ENCODE results near the gene OPCML. TPM values are rescaled to one million over a fixed set of nuclear protein-coding genes. Genes with fewer than 3 reads are reported as not detected.
A peak's percentile ranks its signal among the peaks of the same experiment; 100 is the strongest.

The OPCML gene
- total RNA-seq, 1 experiment from 2014 or later, result 0.21 TPM

GRCh38 chr11:132969892-132970291, 562.4 kb downstream of the OPCML start:
- no peak overlapping the region for H3K4me3 ChIP-seq (ENCODE audit: insufficient read depth, low read depth, low read length)
- no peaks in the 10 kb centered on the region for H3K36me3 ChIP-seq (replicated peaks; ENCODE audit: control insufficient read depth, insufficient read depth, low read length)
- H3K27me3 ChIP-seq (ENCODE audit: control insufficient read depth, insufficient read depth, low read length), result no peaks in the 10 kb centered on the region
- no peak for DNase-seq

- no peak for DNase-seq
- Histone ChIP-seq H3K4me3 (ENCODE audit: insufficient read depth, low read depth, low read length) (no peak overlapping the region), H3K27me3 (ENCODE audit: control insufficient read depth, insufficient read depth, low read length) (no peaks in the 10 kb centered on the region; the same call in 1 of the 2 replicates), H3K36me3 (replicated peaks; ENCODE audit: control insufficient read depth, insufficient read depth, low read length) (no peaks in the 10 kb centered on the region)
These were observed 570.3 kb downstream of the OPCML start for GRCh38 chr11:132962041-132962440.

DNA sequence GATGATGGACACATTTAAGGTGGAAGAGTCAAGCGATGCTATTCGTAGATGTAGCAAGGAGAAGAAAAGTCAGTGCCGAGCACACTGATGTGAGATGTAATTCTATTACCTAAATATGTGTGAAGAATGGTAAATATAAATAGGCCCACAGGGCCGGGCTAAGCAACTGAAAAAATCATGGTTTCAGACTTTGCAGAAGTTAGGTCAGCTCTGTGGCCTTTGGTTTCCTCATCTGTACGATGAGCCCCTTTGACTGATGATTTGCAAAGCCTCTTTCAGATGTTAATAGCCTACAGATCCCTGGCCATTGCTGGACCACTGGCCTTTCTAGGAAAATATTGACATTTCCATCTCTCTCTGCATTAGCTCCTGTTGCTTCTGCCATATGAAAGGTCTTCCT, 570.8 kb downstream of the OPCML start:
- H3K36me3 ChIP-seq (replicated peaks; ENCODE audit: control insufficient read depth, insufficient read depth, low read length), result no peaks in the 10 kb centered on the region
- H3K4me3 ChIP-seq (ENCODE audit: insufficient read depth, low read depth, low read length), result no peak overlapping the region
- H3K27me3 ChIP-seq (ENCODE audit: control insufficient read depth, insufficient read depth, low read length), result no peaks in the 10 kb centered on the region; the same call in 1 of the 2 replicates
- DNase-seq, result no peak

GRCh38 chr11:132960273-132961078, 571.8 kb downstream of the OPCML start:
- Histone ChIP-seq H3K27me3 (ENCODE audit: control insufficient read depth, insufficient read depth, low read length) (no peaks in the 10 kb centered on the region; the same call in 1 of the 2 replicates), H3K36me3 (replicated peaks; ENCODE audit: control insufficient read depth, insufficient read depth, low read length) (no peaks in the 10 kb centered on the region), H3K4me3 (ENCODE audit: insufficient read depth, low read depth, low read length) (no peak overlapping the region)
- DNase-seq, result no peak

DNA sequence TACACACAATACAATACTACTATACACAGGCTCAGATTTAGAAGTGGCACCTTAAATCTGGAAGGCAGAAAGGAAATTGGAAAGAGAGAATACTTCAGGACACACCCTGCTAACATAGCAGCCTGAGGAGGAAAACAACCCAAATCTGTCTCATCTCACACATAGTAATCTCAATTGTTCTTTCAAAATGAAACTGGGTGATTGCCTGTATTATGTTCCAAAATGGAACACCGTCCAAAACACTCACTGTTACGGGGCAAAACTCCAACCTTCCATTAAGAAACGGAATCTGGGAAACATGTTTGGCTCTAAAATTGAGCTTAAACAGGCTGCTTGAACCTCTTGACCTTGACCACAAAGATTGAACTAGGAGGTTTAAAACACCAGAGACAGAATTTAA, 572.6 kb downstream of the OPCML start:
- no peak overlapping the region for H3K4me3 ChIP-seq (ENCODE audit: insufficient read depth, low read depth, low read length)
- H3K27me3 ChIP-seq (ENCODE audit: control insufficient read depth, insufficient read depth, low read length), result no peaks in the 10 kb centered on the region; the same call in 1 of the 2 replicates
- DNase-seq, result no peak
- no peaks in the 10 kb centered on the region for H3K36me3 ChIP-seq (replicated peaks; ENCODE audit: control insufficient read depth, insufficient read depth, low read length)

GRCh38 chr11:132957881-132958280, 574.4 kb downstream of the OPCML start:
- H3K36me3 ChIP-seq (replicated peaks; ENCODE audit: control insufficient read depth, insufficient read depth, low read length), result no peaks in the 10 kb centered on the region
- H3K27me3 ChIP-seq (ENCODE audit: control insufficient read depth, insufficient read depth, low read length), result no peaks in the 10 kb centered on the region
- DNase-seq, result no peak
- no peak overlapping the region for H3K4me3 ChIP-seq (ENCODE audit: insufficient read depth, low read depth, low read length)

DNA sequence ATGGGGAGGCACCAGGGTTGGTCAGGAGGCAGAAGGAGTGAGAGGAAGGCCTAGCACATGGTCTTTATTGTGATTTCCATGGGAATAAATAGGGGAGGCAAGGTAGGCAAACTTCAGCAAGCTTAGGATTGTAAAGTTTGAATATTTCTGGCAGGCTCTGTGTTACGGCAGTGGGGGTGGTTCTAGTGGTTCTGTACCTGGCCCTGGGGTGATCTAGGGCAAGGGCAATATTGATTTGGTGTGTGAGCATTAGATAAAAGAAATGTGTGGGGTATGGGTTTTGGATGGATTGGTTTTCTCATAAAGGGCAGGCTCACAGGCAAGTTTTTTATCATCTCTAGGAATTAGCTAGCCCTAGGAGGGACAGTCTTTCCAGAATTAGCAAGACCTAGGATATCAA, 584.0 kb downstream of the OPCML start:
- no peak for DNase-seq
- no peaks in the 10 kb centered on the region for H3K36me3 ChIP-seq (replicated peaks; ENCODE audit: control insufficient read depth, insufficient read depth, low read length)
- no peak overlapping the region for H3K4me3 ChIP-seq (ENCODE audit: insufficient read depth, low read depth, low read length)
- H3K27me3 ChIP-seq (ENCODE audit: control insufficient read depth, insufficient read depth, low read length), result peaks cover 16% of the 10 kb centered on the region

GRCh38 chr11:132944569-132944944, 587.7 kb downstream of the OPCML start:
- H3K36me3 ChIP-seq (replicated peaks; ENCODE audit: control insufficient read depth, insufficient read depth, low read length), result no peaks in the 10 kb centered on the region
- H3K27me3 ChIP-seq (ENCODE audit: control insufficient read depth, insufficient read depth, low read length), result peaks cover 24% of the 10 kb centered on the region
- peak overlapping the region; percentile 67 for H3K4me3 ChIP-seq (ENCODE audit: insufficient read depth, low read depth, low read length)
- DNase-seq, result peak; percentile 52

DNA sequence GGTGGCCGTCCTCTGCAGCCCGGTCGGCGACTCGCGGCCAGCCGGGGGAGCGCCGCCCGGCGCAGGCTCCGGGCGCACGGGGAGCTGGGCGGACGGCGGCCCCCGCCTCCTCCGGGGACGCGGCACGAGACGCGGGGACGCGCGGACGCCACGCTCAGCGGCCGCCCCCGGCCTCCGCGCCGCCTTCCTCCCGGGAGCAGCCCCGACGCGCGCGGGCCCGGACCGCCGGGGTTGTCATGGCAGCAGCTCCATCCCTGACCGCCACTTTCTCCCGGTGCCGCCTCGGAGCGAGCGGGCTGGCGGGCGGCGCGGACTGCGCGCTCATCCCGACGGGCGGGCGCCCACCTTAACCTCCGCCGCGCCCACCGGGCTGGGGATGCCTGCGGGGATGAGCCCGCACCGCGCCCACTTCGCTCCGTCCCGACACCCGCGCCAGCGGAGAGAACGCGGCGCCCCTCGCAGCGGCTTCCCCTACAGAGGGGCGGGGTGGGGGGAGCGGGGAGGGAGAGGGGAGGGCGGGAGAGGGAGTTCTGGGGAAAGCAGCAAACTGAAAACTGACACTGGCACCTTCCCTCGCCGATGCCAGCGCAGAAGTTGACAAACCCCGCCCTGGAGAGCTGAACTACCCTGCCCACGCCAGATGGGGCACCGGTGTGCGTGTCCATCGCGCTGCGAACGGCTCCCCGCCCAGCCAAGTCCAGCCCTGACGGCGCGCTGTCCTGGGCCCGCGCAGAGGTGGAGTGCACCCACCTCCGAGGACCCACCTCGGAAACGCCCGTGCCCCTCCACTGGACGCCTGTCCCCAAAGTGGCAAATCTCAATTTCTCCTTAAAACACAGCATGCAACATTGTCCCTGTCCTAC, 588.4 kb downstream of the OPCML start:
- H3K36me3 ChIP-seq (replicated peaks; ENCODE audit: control insufficient read depth, insufficient read depth, low read length), result no peaks in the 10 kb centered on the region
- peak overlapping the region; percentile 67 for H3K4me3 ChIP-seq (ENCODE audit: insufficient read depth, low read depth, low read length)
- H3K27me3 ChIP-seq (ENCODE audit: control insufficient read depth, insufficient read depth, low read length), result peaks cover 24% of the 10 kb centered on the region
- DNase-seq, result peak; percentile 81

DNA sequence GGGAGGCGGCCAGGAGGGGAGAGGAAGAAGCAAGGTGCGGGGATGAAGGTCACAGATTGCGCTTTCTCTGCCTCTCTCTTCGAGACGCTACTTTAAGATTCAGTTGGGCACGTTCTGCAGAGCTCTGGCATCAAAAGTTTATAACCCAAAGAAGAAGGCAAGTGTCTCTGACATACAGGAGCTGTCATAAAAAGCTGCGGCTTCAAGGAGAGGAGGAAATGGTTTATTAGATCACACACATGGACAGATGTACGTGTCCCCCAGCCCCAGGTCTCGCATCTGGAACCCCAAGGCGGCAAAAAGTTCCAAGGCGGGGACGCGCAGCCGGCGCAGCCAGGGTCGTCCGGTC, 589.0 kb downstream of the OPCML start:
- peak overlapping the region; percentile 67 for H3K4me3 ChIP-seq (ENCODE audit: insufficient read depth, low read depth, low read length)
- no peak for DNase-seq
- H3K27me3 ChIP-seq (ENCODE audit: control insufficient read depth, insufficient read depth, low read length), result peaks cover 24% of the 10 kb centered on the region
- H3K36me3 ChIP-seq (replicated peaks; ENCODE audit: control insufficient read depth, insufficient read depth, low read length), result no peaks in the 10 kb centered on the region

DNA sequence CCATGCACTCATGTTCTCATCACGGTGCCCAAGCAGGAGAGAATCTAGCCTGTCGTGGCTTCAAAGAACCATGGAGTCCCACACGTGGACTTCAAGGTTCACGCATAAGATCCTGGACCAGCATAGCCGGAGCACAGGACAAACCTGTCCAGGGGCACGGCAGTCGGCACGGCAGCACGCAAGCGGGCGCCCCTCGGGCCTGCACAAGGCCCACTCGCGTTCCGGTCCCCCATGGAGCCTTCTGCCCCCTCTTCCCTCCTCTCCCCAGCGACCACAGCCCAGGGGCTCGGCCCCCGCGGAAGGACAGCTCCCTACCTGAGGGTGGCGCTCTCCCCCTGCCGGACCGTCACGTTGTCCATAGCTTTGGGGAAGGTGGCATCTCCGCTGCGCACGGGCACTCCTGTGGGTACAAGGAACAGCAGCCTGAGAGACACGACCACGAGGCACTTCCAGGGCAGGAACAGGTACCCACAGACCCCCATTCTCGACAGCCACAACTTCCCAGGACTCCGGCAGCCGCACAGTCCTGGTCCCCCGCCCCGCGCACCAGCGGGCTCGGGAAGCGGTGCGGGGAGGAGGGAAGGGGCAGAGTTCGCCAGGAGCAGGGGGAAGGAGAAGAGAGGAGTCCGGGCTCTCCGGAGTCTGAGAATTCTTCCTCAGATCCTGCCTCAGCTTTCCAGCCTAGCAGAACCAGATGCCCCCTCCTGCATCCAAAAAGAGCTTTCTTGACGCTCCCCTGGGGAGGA, 589.5 kb downstream of the OPCML start:
- Histone ChIP-seq H3K36me3 (replicated peaks; ENCODE audit: control insufficient read depth, insufficient read depth, low read length) (no peaks in the 10 kb centered on the region), H3K27me3 (ENCODE audit: control insufficient read depth, insufficient read depth, low read length) (peaks cover 24% of the 10 kb centered on the region), H3K4me3 (ENCODE audit: insufficient read depth, low read depth, low read length) (peak overlapping the region; percentile 67)
- DNase-seq, result peak; percentile 78

DNA sequence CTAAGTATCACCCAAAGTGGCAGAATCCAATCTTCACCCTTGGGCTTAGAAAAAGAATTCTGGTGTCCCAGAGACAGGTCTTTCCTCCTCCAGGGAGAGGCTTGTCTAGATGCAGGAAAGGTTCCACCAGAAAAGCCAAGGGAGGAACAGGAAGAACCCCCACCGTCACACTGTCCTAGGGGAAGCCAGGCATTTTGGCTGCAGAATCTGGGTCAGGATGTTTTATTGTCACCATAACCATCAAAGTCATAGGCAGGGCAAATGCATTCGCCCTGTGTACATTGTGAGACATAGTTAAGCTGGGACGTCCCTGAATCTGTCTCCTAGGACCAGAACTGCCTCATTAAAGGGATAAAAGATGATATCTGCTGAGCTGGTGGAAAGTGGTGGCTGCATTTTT, 590.5 kb downstream of the OPCML start:
- Histone ChIP-seq H3K27me3 (ENCODE audit: control insufficient read depth, insufficient read depth, low read length) (peaks cover 21% of the 10 kb centered on the region), H3K36me3 (replicated peaks; ENCODE audit: control insufficient read depth, insufficient read depth, low read length) (no peaks in the 10 kb centered on the region), H3K4me3 (ENCODE audit: insufficient read depth, low read depth, low read length) (no peak overlapping the region)
- DNase-seq, result no peak

- DNase-seq, result peak; percentile 40
- no peaks in the 10 kb centered on the region for H3K36me3 ChIP-seq (replicated peaks; ENCODE audit: control insufficient read depth, insufficient read depth, low read length)
- H3K27me3 ChIP-seq (ENCODE audit: control insufficient read depth, insufficient read depth, low read length), result peaks cover 21% of the 10 kb centered on the region
- no peak overlapping the region for H3K4me3 ChIP-seq (ENCODE audit: insufficient read depth, low read depth, low read length)
These were observed 591.2 kb downstream of the OPCML start for GRCh38 chr11:132941024-132941646.

DNA sequence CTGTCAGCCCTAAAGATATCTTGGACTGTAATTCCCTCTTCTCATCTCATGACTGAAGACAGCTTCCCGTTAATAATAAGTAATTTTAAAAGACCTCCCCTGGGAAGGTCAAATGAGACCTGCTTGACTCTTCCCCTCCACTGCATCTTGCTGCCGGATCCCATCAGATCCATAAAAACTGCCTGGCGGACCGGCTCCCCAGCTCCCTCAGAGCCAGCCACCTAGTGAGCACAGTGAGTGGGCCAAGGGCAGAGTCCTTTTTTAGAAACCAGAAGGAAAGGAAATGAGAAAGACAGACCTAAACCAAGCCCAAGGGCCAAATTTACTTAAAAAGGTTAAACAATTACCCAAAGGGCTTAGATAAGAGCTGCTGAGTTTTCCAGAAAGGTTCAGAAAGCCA, 595.3 kb downstream of the OPCML start:
- DNase-seq, result no peak
- Histone ChIP-seq H3K4me3 (ENCODE audit: insufficient read depth, low read depth, low read length) (no peak overlapping the region), H3K36me3 (replicated peaks; ENCODE audit: control insufficient read depth, insufficient read depth, low read length) (no peaks in the 10 kb centered on the region), H3K27me3 (ENCODE audit: control insufficient read depth, insufficient read depth, low read length) (no peaks in the 10 kb centered on the region)

Measured in H7 (cell line).